Vagina (tissue), 2 donors: ENCODE results near the gene WNT7B.

Experiments used
- POLR2AphosphoS5 ChIP-seq, 2 donors: sonication (generic); formaldehyde crosslinking; IDR thresholded peaks; one replicate each; pipeline ENCODE4 v1.9.0; 2017; ENCODE audit warnings: antibody characterized with exemption in 2 of 2, mild to moderate bottlenecking in 2 of 2, low read depth in 1 of 2; ENCODE audit not compliant: insufficient read depth in 1 of 2
- TF ChIP-seq, protein P1 (sequence below), 3 experiments: fragments of 450-650 bp in 2 of 3; fragments of 200-600 bp in 1 of 3; sonication (generic) in 1 of 3; IDR thresholded peaks; one replicate each; pipeline ENCODE4 v1.5.1; 2017 to 2019; ENCODE audit warnings: antibody characterized with exemption in 3 of 3, mild to moderate bottlenecking in 2 of 3, moderate library complexity in 2 of 3

DNA sequence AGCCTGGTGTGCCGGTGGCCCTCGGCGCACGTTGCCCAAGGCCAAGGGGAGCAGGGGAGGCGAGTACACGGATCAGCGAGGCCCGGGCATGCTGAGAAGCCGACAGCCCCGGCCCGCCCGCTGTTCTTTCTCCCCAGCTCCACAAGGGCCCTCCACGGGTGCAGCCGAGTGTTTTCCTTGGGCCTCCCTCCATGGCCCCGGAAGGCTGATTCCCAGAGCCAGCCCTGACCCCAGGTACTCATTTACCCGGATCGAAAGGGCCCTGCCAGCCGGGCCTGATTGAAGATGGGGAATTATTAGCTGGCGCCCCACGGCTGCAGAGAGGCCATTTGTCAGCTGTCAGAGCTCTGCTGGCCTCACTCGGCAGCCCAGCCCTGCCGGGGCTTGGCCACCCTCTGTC, 53.1 kb downstream of the WNT7B start:
- TF ChIP-seq, protein P1, sequence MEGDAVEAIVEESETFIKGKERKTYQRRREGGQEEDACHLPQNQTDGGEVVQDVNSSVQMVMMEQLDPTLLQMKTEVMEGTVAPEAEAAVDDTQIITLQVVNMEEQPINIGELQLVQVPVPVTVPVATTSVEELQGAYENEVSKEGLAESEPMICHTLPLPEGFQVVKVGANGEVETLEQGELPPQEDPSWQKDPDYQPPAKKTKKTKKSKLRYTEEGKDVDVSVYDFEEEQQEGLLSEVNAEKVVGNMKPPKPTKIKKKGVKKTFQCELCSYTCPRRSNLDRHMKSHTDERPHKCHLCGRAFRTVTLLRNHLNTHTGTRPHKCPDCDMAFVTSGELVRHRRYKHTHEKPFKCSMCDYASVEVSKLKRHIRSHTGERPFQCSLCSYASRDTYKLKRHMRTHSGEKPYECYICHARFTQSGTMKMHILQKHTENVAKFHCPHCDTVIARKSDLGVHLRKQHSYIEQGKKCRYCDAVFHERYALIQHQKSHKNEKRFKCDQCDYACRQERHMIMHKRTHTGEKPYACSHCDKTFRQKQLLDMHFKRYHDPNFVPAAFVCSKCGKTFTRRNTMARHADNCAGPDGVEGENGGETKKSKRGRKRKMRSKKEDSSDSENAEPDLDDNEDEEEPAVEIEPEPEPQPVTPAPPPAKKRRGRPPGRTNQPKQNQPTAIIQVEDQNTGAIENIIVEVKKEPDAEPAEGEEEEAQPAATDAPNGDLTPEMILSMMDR (IDR thresholded peaks at IDR 0.05) = no peak
- TF ChIP-seq POLR2AphosphoS5 (IDR thresholded peaks at IDR 0.05; ENCODE audit: insufficient read depth in 1 of 2, low read depth in 1 of 2) = no peak
